PC-3 (cell line): ENCODE data around the gene C16orf54. TPM values are rescaled to one million over a fixed set of nuclear protein-coding genes. Genes with fewer than 3 reads are reported as not detected.
"Not testable (repeated sequence)": the region's sequence is repeated elsewhere in the genome, so short reads cannot be mapped to it uniquely, and the experiment has no call there.

Experiments used
- ATAC-seq: fragments of 200-7000 bp; cut with Tn5 transposase; 2 replicates; pipeline ENCODE4 v1.9.1; 2020; ENCODE audit warnings: mild to moderate bottlenecking, moderate library complexity
- BruUV-seq: library from RNA; stranded (reverse); fragments of 400-500 nt; replicated peaks from 2 replicates; lab custom pipeline; 2021; lab: Mats Ljungman, UMichigan
- CTCF ChIA-PET: fragments of 300-600 bp; sonication (Branson Sonifier 250); formaldehyde crosslinking; loops from one replicate; lab custom pipeline; 2022; ENCODE audit warnings: antibody characterized with exemption; lab: Charles Lee
- POLR2A ChIA-PET: fragments of 300-600 bp; sonication (Branson Sonifier 250); formaldehyde crosslinking; loops from one replicate; lab custom pipeline; 2022; ENCODE audit warnings: antibody characterized with exemption; ENCODE audit not compliant: unreplicated experiment; lab: Charles Lee
- DNase-seq: peaks from one replicate; pipeline ENCODE4 v3.0.0-alpha.2; 2015
- H2AFZ ChIP-seq: fragments of 300-600 bp; sonication (generic); 2 replicates; pipeline ENCODE4 v1.6.0; 2016; ENCODE audit warnings: antibody characterized with exemption, low read length
- H3F3A ChIP-seq: fragments of 300-600 bp; sonication (generic); one replicate; pipeline ENCODE4 v1.6.0; 2017; ENCODE audit warnings: antibody characterized with exemption, low read length, control low read depth, mild to moderate bottlenecking; ENCODE audit not compliant: unreplicated experiment
- H3K27ac ChIP-seq: fragments of 300-600 bp; sonication (generic); 2 replicates; pipeline ENCODE4 v1.5.1; 2016; ENCODE audit warnings: mild to moderate bottlenecking, low read length
- H3K27me3 ChIP-seq: fragments of 300-600 bp; sonication (generic); 2 replicates; pipeline ENCODE4 v1.6.1; 2016; ENCODE audit warnings: low read length, mixed read lengths
- H3K36me3 ChIP-seq: fragments of 300-600 bp; sonication (generic); 2 replicates; pipeline ENCODE4 v1.6.1; 2016; ENCODE audit warnings: low read depth, mixed run types, low read length, mixed read lengths
- H3K4me1 ChIP-seq: fragments of 300-600 bp; sonication (generic); 2 replicates; pipeline ENCODE4 v1.5.1; 2016; ENCODE audit warnings: low read length; ENCODE audit not compliant: insufficient read depth
- H3K4me2 ChIP-seq: fragments of 300-600 bp; sonication (generic); 2 replicates; pipeline ENCODE4 v1.6.0; 2016; ENCODE audit warnings: low read length
- H3K4me3 ChIP-seq: fragments of 300-600 bp; sonication (generic); 2 replicates; pipeline ENCODE4 v1.5.1; 2016; ENCODE audit warnings: mild to moderate bottlenecking, low read length, mixed read lengths
- H3K79me2 ChIP-seq: fragments of 300-600 bp; sonication (generic); 2 replicates; pipeline ENCODE4 v1.6.1; 2017; ENCODE audit warnings: low read length, mixed read lengths
- H3K9ac ChIP-seq: fragments of 300-600 bp; sonication (generic); 2 replicates; pipeline ENCODE4 v1.6.0; 2016; ENCODE audit warnings: mild to moderate bottlenecking, low read length
- H3K9me2 ChIP-seq: fragments of 300-600 bp; sonication (generic); replicated peaks from 2 replicates; pipeline ENCODE4 v1.6.1; 2016; ENCODE audit warnings: mixed run types, low read length, mixed read lengths
- H3K9me3 ChIP-seq: fragments of 300-600 bp; sonication (generic); 2 replicates; pipeline ENCODE4 v1.6.1; 2016; ENCODE audit warnings: low read length, mixed read lengths
- H4K20me1 ChIP-seq: fragments of 300-600 bp; sonication (generic); 2 replicates; pipeline ENCODE4 v1.6.1; 2016; ENCODE audit warnings: low read length, mixed read lengths
- EZH2 ChIP-seq: fragments of 300-600 bp; sonication (generic); IDR thresholded peaks from one replicate; pipeline ENCODE4 v1.6.1; 2017; ENCODE audit warnings: antibody characterized with exemption, mild to moderate bottlenecking, low read length; ENCODE audit not compliant: unreplicated experiment
- EZH2phosphoT487 ChIP-seq: fragments of 300-600 bp; sonication (generic); IDR thresholded peaks from 2 replicates; pipeline ENCODE4 v1.6.1; 2018; ENCODE audit warnings: mild to moderate bottlenecking, antibody characterized with exemption, low read length, borderline replicate concordance
- intact Hi-C: fragments of 100-400 bp; cut with micrococcal nuclease; formaldehyde crosslinking; loops from 2 replicates; pipeline ENCODE4 v1.9.0; 2023
- total RNA-seq: library from RNA; depleted of rRNA; stranded (reverse); fragments of >200 nt; gene quantifications from 2 replicates; pipeline ENCODE4 v1.2.3, GENCODE V29; 2014
- TF ChIP-seq, protein P1 (sequence below): fragments of 300-600 bp; sonication (generic); conservative IDR thresholded peaks from 2 replicates; pipeline ENCODE4 v1.5.1; 2017; ENCODE audit warnings: antibody characterized with exemption, low read depth, mild to moderate bottlenecking, low read length

The C16orf54 gene
- total RNA-seq, 1 experiment from 2014 or later = not detected

DNA sequence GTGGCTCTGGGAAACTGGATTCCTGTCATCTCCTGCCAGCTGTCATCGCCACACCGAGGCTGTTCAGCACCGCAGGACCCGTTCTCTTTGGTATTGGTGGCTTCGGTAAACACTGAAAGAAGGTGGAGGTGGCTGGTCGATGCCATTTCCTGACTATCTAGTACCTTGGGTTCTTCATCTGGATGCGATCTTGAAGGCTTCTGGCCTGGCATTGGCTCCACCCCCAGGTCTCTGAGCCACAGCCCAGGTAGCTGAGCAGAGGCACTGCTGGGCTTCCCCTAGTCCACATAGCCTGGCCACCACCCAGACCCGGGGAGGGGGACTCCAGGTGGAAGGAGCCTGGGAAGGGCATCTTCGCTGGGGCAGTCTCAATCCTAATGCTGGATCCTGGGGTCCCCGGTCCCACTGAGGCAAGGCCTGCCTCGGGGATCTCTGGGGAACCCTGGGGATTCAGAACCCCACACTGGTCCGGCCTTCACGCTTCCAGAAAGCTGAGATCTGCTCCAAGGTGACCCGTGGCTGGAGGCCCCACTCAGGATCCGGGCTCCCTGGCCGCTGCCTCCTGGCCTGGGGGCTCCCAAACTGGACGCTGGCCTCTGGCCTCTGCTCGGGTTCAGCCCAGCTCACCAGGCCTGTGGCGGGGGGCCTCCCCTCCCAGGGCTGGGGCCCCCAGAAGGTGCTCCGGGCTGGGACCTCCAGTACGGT is 1.8 kb downstream of the C16orf54 start:
- Histone ChIP-seq H3K4me3 (no peak overlapping the region), H3F3A (no peaks in the 10 kb centered on the region), H3K9ac (no peak overlapping the region), H4K20me1 (no peaks in the 10 kb centered on the region), H3K79me2 (no peaks in the 10 kb centered on the region), H3K36me3 (no peaks in the 10 kb centered on the region), H2AFZ (no peak overlapping the region), H3K4me1 (no peaks in the 10 kb centered on the region), H3K27ac (no peak overlapping the region), H3K27me3 (no peaks in the 10 kb centered on the region), H3K4me2 (no peak overlapping the region), H3K9me3 (no peaks in the 10 kb centered on the region), H3K9me2 (no peaks in the 10 kb centered on the region)
- intact Hi-C loops = no loop called here
- no TSS peak for BruUV-seq
- ChIA-PET CTCF (no interaction called here), POLR2A (no interaction called here)
- no peak for DNase-seq
- TF ChIP-seq EZH2phosphoT487 (no peak), EZH2 (no peak)
- TF ChIP-seq, protein P1, sequence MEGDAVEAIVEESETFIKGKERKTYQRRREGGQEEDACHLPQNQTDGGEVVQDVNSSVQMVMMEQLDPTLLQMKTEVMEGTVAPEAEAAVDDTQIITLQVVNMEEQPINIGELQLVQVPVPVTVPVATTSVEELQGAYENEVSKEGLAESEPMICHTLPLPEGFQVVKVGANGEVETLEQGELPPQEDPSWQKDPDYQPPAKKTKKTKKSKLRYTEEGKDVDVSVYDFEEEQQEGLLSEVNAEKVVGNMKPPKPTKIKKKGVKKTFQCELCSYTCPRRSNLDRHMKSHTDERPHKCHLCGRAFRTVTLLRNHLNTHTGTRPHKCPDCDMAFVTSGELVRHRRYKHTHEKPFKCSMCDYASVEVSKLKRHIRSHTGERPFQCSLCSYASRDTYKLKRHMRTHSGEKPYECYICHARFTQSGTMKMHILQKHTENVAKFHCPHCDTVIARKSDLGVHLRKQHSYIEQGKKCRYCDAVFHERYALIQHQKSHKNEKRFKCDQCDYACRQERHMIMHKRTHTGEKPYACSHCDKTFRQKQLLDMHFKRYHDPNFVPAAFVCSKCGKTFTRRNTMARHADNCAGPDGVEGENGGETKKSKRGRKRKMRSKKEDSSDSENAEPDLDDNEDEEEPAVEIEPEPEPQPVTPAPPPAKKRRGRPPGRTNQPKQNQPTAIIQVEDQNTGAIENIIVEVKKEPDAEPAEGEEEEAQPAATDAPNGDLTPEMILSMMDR = no peak
- ATAC-seq = no peak

DNA sequence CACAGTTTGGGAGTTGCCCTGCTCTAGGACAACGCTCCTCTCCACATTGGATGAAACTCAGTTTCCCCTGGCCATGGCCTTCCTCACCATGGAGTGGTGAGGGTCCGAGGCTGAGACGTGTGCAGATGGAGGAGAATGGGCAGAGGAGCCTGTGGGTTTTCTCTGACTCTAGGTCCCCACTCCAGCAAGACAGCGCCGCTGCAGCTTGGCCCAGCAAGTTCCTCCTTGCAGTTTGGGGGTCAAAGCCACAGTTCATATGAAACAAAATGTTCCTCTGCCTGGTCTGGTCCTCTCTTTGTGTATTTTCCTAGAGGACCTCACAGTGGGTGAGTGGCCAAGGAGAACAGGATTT is 2.3 kb downstream of the C16orf54 start:
- Histone ChIP-seq H3K27me3 (no peaks in the 10 kb centered on the region), H3K9me2 (no peaks in the 10 kb centered on the region), H4K20me1 (no peaks in the 10 kb centered on the region), H3F3A (no peaks in the 10 kb centered on the region), H3K27ac (no peak overlapping the region), H3K9ac (no peak overlapping the region), H2AFZ (no peak overlapping the region), H3K4me1 (no peaks in the 10 kb centered on the region), H3K9me3 (no peaks in the 10 kb centered on the region), H3K36me3 (no peaks in the 10 kb centered on the region), H3K79me2 (no peaks in the 10 kb centered on the region), H3K4me2 (no peak overlapping the region), H3K4me3 (no peak overlapping the region)
- no TSS peak for BruUV-seq
- no peak for DNase-seq
- ChIA-PET CTCF (no interaction called here), POLR2A (no interaction called here)
- intact Hi-C loops = no loop called here
- TF ChIP-seq EZH2phosphoT487 = no peak
- TF ChIP-seq, protein P1 = no peak
- TF ChIP-seq EZH2 = no peak
- ATAC-seq = no peak

- ChIA-PET CTCF (no interaction called here), POLR2A (no interaction called here)
- no peak for ATAC-seq
- no peak for DNase-seq
- Histone ChIP-seq H3K9me2 (no peaks in the 10 kb centered on the region), H3K4me2 (no peak overlapping the region), H3K9me3 (no peaks in the 10 kb centered on the region), H3K27ac (no peak overlapping the region), H2AFZ (no peak overlapping the region), H3F3A (no peaks in the 10 kb centered on the region), H3K27me3 (no peaks in the 10 kb centered on the region), H3K36me3 (no peaks in the 10 kb centered on the region), H3K4me1 (no peaks in the 10 kb centered on the region), H3K9ac (no peak overlapping the region), H4K20me1 (no peaks in the 10 kb centered on the region), H3K79me2 (no peaks in the 10 kb centered on the region), H3K4me3 (no peak overlapping the region)
- TF ChIP-seq, protein P1 = no peak
- TF ChIP-seq EZH2phosphoT487 = no peak
- no peak for TF ChIP-seq EZH2
- intact Hi-C loops = no loop called here
- no TSS peak for BruUV-seq
Measured at GRCh38 chr16:29742683-29743275, 3.0 kb downstream of the C16orf54 start.

- H3K36me3 ChIP-seq, H3K27ac ChIP-seq, H3K4me1 ChIP-seq, ATAC-seq, CTCF ChIA-PET, H3K4me2 ChIP-seq, H3K9me2 ChIP-seq, DNase-seq, H4K20me1 ChIP-seq, H2AFZ ChIP-seq, H3K79me2 ChIP-seq, H3K27me3 ChIP-seq, H3K9ac ChIP-seq, intact Hi-C loops, H3K9me3 ChIP-seq, H3K4me3 ChIP-seq, H3F3A ChIP-seq, BruUV-seq, POLR2A ChIA-PET: not testable (repeated sequence)
Measured at GRCh38 chr16:29740630-29741015, 5.2 kb downstream of the C16orf54 start.
